GM19239 (cell line): ENCODE results near the gene SCN2A.

ENCODE experiments used
- DNase-seq: peaks from one replicate; pipeline ENCODE4 v3.0.0; 2011; ENCODE audit warnings: low spot score; ENCODE audit not compliant: insufficient read length
- FAIRE-seq: peaks from 2 replicates; lab custom pipeline; 2011; peaks lifted over from hg19 to GRCh38; lab: Jason Lieb, UNC

SCN2A gene

GRCh38 chr2:165239230-165239629 is at the start of gene SCN2A:
SCN2A (plus strand) TSS chr2:165239414; CDS start chr2:165295824, 56,410 bp downstream.
- DNase-seq = no peak
- no peak for FAIRE-seq

GRCh38 chr2:165191096-165191728 is 48.0 kb upstream of the SCN2A start:
- DNase-seq (no peak), FAIRE-seq (no peak)

GRCh38 chr2:165192729-165193128 is 46.5 kb upstream of the SCN2A start:
- FAIRE-seq (no peak), DNase-seq (no peak)

DNA sequence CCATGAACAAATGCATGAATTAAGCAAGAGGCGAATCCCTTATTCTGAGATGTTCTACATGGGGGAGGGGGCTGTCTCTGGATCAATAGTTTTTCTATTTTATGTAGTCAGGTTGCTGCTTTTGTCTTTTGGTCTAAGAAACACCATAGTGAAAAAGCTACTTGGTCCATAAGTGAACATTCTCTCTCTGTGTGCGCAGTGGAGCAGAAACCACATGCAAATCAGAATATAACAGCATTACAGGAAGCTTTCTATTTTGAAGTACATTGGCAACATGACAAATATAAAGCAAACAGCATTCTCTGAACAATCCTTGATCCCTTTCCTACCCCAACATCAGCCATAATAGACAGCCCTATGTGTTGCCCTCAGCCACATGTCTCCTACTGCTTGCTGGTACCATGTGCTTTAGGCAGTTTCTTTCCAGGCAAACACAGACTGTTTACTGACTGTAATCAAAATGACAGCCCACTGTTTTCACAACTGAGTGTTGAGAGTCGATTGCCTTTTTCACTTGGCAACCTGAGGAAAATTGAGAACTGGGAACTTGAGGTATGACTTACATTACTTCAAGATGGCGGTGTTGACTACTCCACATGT is 45.9 kb upstream of the SCN2A start:
- FAIRE-seq (peak; percentile 95), DNase-seq (peak; percentile 0)

GRCh38 chr2:165196411-165196810 is 42.8 kb upstream of the SCN2A start:
- FAIRE-seq = no peak

GRCh38 chr2:165197346-165197745 is 41.9 kb upstream of the SCN2A start:
- FAIRE-seq = no peak

More at GRCh38 chr2:165196411-165196810, 42.8 kb upstream of the SCN2A start:
- no peak for DNase-seq

GRCh38 chr2:165198181-165198580 is 41.0 kb upstream of the SCN2A start:
- FAIRE-seq (peak; percentile 4), DNase-seq (no peak)

More at GRCh38 chr2:165197346-165197745, 41.9 kb upstream of the SCN2A start:
- no peak for DNase-seq

DNA sequence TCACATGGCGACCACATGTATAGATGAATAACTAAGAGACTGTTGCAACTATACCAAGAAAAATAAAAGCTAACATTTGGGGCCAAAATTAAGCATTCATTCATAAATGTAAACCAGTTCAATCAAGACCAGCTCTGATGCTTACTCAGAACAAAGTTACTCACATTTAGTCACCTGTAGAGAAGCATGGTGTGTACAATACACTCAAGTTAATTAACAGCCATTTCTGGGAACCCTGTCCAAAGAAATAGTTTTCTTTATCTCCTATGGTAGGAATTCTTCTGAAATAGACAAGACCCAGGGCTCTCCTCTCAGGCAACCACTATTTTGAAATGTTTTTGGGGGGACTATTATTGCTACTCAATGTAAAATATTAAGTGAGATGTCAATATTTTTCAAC is 37.0 kb upstream of the SCN2A start:
- FAIRE-seq (no peak), DNase-seq (no peak)

- DNase-seq (peak; percentile 3), FAIRE-seq (peak; percentile 84)
Measured at GRCh38 chr2:165203689-165204559, 35.3 kb upstream of the SCN2A start, which contains the start of gene SCN3A. SCN3A (minus strand) TSS chr2:165204050; CDS start chr2:165176394, 27,656 bp downstream.

DNA sequence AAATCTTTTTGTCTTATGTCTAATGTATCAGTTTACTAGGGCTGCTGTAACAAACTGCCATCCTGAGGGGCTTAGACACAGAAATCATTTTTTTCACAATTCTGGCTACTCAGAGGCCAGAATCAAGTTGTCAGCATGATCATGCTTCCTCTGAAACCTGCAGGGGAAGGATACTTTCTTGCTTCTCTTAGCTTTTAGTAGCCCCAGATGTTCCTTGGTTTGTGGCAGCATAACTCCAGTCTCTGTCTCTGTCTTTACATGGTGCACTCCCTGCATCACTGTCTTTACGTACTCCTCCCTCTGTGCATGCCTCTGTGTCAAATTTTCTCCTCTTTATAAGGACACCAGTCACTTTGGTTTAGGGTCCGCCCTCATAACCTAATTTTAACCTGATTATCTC is 33.3 kb upstream of the SCN2A start:
- DNase-seq = no peak
- no peak for FAIRE-seq

GRCh38 chr2:165208094-165208493 is 31.1 kb upstream of the SCN2A start:
- DNase-seq = no peak
- no peak for FAIRE-seq

GRCh38 chr2:165214093-165214492 is 25.1 kb upstream of the SCN2A start:
- FAIRE-seq = no peak
- DNase-seq = no peak

- FAIRE-seq (no peak), DNase-seq (no peak)
Measured at GRCh38 chr2:165219481-165219880, 19.7 kb upstream of the SCN2A start.

DNA sequence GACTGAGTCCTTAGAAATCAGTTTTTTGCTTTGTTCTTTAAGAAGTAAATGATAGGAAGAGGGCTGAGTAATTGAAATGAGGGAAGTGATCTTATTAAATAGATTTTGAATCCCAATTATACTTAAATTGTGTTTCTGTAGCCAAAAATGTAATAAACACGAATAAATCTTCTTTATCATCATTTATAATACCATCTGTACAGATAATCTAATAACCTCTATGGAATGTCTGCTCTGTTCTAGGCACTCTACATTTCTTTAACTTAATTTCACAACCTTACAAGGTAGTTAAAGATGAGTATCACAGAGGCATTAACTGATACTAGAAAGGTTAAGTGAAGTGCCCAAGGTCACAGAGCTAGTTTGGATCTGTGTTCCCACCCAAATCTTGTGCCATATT is 14.3 kb upstream of the SCN2A start:
- FAIRE-seq = no peak
- no peak for DNase-seq

GRCh38 chr2:165227571-165227970 is 11.6 kb upstream of the SCN2A start:
- FAIRE-seq (no peak), DNase-seq (no peak)

- FAIRE-seq = no peak
Measured at GRCh38 chr2:165237056-165237455, 2.2 kb upstream of the SCN2A start.

GRCh38 chr2:165238295-165238694 is 919 bp upstream of the SCN2A start:
- DNase-seq (no peak), FAIRE-seq (no peak)

More at GRCh38 chr2:165237056-165237455, 2.2 kb upstream of the SCN2A start:
- no peak for DNase-seq

GRCh38 chr2:165239856-165240515 is 772 bp downstream of the SCN2A start:
- DNase-seq (no peak), FAIRE-seq (no peak)

DNA sequence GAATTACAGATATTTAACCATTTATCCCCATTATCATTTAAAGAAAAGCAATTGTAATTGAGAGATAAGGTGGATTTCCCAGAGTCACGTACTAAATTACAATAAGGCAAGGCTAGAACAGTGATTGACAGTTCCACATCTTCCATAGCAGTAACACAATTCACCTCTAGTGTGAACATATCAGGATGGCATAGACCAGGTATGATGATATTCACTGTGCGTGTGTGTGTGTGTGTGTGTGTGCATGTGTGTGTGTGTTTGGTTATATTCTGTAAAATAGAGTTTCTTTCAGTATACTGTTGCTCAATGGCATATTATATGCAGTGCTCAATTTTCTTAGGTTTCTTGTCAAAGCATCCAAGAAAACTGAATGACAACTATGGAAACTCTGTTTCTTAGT is 1.7 kb downstream of the SCN2A start:
- FAIRE-seq (no peak), DNase-seq (no peak)

DNA sequence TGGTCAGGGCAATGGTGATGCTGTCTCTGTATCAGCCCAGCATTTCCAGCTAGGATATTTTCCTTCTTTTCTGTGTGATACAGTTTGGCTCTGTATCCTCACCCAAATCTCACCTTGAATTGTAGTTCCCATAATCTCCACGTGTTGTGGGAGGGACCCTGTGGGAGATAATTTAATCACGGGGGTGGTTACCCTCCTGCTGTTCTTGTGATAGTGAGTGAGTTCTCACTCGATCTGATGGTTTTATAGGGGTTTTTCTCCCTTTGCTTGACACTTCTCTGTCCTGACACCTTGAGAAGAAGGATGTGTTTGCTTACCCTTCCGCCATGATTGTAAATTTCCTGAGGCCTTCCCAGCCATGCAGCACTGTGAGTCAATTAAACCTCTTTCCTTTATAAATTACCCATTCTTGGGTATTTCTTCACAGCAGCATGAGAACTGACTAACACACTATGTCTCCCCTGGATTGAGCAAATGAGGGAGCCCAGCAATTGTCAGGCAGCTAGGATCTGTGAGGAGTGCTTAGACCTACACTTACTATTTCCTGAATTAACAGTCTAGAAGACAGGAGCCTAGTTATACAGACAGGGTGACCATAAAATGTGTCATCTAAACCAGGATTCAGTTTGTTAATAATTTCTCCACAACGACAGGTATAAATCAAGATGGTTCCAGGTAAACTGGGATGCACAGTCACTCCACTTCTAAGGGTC is 6.0 kb downstream of the SCN2A start:
- DNase-seq (no peak), FAIRE-seq (no peak)
